Hindlimb muscle (tissue), 1 donor: ENCODE data around the gene SMIM36. TPM values are rescaled to one million over a fixed set of nuclear protein-coding genes. Genes with fewer than 3 reads are reported as not detected.
"Not testable (repeated sequence)": the region's sequence is repeated elsewhere in the genome, so short reads cannot be mapped to it uniquely, and the experiment has no call there.

Source experiments
- DNase-seq: peaks from one replicate; pipeline ENCODE4 v3.0.0-alpha.2; 2013
- polyA plus RNA-seq: library from polyadenylated mRNA; unstranded; fragments of 120-200 nt; gene quantifications from one replicate; pipeline ENCODE4 v1.2.1, GENCODE V29; 2013; ENCODE audit not compliant: insufficient read length

Gene SMIM36
- polyA plus RNA-seq, 1 donor, result 0.09 TPM

- DNase-seq, result no peak
Observed at GRCh38 chr17:55413825-55414489, 97.3 kb downstream of the SMIM36 start.

GRCh38 chr17:55411463-55411855, 99.8 kb downstream of the SMIM36 start:
- DNase-seq, result no peak

GRCh38 chr17:55410722-55411462, 100.4 kb downstream of the SMIM36 start:
- no peak for DNase-seq

GRCh38 chr17:55409030-55409800, 102.0 kb downstream of the SMIM36 start:
- DNase-seq, result no peak

GRCh38 chr17:55407641-55408566, 103.3 kb downstream of the SMIM36 start:
- DNase-seq, result no peak

- DNase-seq, result no peak
Observed at GRCh38 chr17:55405600-55405999, 105.7 kb downstream of the SMIM36 start.

- not testable (repeated sequence) for DNase-seq
Observed at GRCh38 chr17:55404197-55404596, 107.1 kb downstream of the SMIM36 start.

GRCh38 chr17:55402374-55402773, 108.9 kb downstream of the SMIM36 start:
- no peak for DNase-seq

Other genes with a start within 250 kb of the SMIM36 start
- 8.1 TPM for gene HLF, start 246.5 kb downstream of the SMIM36 start, polyA plus RNA-seq
- gene MMD, start 89.6 kb downstream of the SMIM36 start, polyA plus RNA-seq, result 17.5 TPM
- 4.2 TPM for gene TMEM100, start 211.4 kb upstream of the SMIM36 start, polyA plus RNA-seq
- 9.7 TPM for gene PCTP, start 239.6 kb upstream of the SMIM36 start, polyA plus RNA-seq